ENCODE data around the gene CEACAM1.
"Not testable (repeated sequence)": the region's sequence is repeated elsewhere in the genome, so short reads cannot be mapped to it uniquely, and the experiment has no call there.

The CEACAM1 gene

DNA sequence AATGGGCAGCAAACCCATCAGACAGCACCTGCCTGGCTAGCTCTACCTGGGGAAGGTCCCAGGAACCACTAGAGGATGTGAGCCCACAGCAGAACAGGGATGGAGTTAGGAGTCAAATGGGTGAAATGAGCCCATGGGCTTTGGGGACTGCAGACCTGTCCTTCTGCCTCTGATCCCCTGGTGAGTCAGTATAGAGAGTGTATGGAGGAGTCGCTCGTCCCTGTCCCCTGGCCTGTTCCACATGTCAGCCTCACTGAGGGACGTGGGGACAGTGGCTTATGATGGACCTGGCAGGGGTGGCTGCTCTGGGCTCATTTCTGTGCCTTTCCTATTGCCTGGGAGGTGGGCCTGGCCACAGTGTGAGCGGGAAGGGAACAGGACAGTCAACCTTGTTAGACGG is 4.0 kb downstream of the CEACAM1 start:
- ChIA-PET CTCF (no interaction called here), POLR2A (no interaction called here)
- no peak for DNase-seq (ENCODE audit: extremely low spot score)
- no peak for TF ChIP-seq CTBP1 (IDR thresholded peaks at IDR 0.05; ENCODE audit: borderline replicate concordance)

DNA sequence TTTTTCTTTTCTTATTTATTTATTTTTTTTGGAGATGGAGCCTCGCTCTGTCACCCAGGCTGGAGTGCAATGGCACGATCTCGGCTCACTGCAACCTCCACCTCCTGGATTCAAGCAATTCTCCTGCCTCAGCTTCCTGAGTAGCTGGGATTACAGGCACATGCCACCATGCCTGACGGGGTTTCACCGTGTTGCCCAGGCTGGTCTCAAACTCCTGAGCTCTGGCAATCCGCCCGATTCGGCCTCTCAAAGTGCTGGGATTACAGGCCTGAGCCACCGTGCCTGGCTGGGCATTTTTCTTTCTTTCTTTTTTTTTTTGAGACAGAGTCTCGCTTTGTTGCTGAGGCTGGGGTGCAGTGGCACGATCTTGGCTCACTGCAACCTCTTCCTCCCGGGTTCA is 6.0 kb downstream of the CEACAM1 start:
- DNase-seq (ENCODE audit: extremely low spot score); CTCF ChIA-PET; POLR2A ChIA-PET: not testable (repeated sequence)

DNA sequence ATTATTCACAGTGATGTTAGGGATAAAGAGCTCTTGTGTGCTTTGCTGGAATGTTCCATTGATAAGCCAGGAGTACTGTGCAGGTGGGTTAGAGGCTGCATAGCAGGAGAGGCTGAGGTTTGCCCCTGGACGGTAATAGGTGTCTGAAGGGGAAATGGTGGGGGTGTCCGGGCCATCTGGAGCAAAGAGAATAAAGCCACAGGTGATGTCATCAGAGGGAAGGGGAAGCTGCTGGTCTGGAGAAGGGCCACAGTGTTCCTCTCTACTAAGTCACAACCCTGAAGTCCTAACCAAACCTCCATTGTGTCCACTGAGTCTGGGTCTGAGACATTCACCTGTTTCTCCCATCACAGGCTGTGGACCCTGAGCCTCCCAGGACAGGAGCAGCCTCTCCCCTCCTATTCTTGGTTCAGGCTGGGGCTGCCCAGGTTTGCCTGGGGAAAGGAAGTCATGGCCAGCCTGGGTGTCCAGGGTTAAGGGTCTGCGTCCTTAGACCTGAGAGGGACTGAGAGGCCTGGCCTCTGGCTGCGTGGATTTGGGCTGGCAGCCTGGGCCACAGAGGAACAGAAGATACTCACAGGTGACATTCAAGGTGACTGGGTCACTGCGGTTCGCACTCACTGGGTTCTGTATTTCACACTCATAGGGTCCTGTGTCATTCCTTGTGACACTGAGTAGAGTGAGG is 6.8 kb downstream of the CEACAM1 start:
- CTCF ChIA-PET = no interaction called here
- TF ChIP-seq SUZ12 (IDR thresholded peaks at IDR 0.05) (no peak), BHLHE40 (IDR thresholded peaks at IDR 0.05; ENCODE audit: borderline replicate concordance) (no peak), ARNT (IDR thresholded peaks at IDR 0.05) (no peak), TARDBP (IDR thresholded peaks at IDR 0.05) (no peak), FOXK2 (IDR thresholded peaks at IDR 0.05) (no peak), CTBP1 (IDR thresholded peaks at IDR 0.05; ENCODE audit: borderline replicate concordance) (no peak), HDGF (IDR thresholded peaks at IDR 0.05; ENCODE audit: borderline replicate concordance) (no peak), SP1 (IDR thresholded peaks at IDR 0.05) (no peak), ZNF384 (IDR thresholded peaks at IDR 0.05) (no peak), FOXM1 (IDR thresholded peaks at IDR 0.05; ENCODE audit: borderline replicate concordance) (no peak), FOXA1 (IDR thresholded peaks at IDR 0.05) (no peak), L3MBTL2 (conservative IDR thresholded peaks at IDR 0.05) (no peak), LEF1 (IDR thresholded peaks at IDR 0.05; ENCODE audit: borderline replicate concordance) (no peak)
- TF ChIP-seq, protein P1, sequence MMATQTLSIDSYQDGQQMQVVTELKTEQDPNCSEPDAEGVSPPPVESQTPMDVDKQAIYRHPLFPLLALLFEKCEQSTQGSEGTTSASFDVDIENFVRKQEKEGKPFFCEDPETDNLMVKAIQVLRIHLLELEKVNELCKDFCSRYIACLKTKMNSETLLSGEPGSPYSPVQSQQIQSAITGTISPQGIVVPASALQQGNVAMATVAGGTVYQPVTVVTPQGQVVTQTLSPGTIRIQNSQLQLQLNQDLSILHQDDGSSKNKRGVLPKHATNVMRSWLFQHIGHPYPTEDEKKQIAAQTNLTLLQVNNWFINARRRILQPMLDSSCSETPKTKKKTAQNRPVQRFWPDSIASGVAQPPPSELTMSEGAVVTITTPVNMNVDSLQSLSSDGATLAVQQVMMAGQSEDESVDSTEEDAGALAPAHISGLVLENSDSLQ (IDR thresholded peaks at IDR 0.05) = no peak
- POLR2A ChIA-PET = no interaction called here

DNA sequence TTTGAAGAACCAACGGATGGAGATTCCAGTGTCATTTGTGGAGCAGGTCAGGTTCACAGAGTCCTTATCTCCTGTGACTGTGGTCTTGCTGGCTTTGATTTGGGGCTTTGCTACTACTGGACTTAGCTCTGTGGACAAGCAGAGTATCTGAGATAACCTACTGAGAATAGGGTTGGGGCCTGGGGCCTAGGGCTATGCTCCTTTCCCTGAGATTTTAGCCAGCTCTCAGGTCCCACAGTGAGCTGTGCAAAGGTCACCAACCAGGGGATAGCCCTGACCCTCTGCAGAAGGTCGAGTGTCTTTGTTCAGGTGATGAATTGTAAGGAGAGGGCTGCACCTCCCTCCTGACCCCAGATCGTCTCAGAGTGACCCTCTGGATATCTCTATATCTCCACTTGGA is 9.2 kb downstream of the CEACAM1 start:
- CTCF ChIA-PET = interaction anchor here (1.1 kb wide), 1 partner anchor 79 kb away, joined by 5 read pairs; no protein-coding TSS in a partner anchor
- POLR2A ChIA-PET = no interaction called here
- no peak for DNase-seq (ENCODE audit: extremely low spot score)

More for the DNA sequence above, 6.8 kb downstream of the CEACAM1 start:
- no peak for DNase-seq (ENCODE audit: extremely low spot score)

DNA sequence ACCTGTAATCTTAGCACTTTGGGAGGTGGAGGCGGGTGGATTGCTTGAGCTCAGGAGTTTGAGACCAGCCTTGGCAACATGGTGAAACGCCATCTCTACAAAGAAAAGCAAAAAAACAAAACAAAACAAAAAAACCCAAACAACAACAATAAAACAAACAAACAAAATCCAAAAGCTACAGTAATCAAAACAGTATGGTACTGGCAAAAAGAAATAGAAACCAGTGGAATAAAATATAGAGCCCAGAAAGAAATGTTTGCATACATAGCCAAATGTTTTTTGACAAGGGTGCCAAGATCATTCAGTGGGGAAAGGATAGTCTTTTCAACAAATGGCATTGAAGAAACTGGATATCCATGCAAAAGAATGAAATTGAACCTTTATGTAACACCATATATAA is 11.5 kb downstream of the CEACAM1 start:
- ChIA-PET POLR2A (no interaction called here), CTCF (interaction anchor here (0.7 kb wide), 1 partner anchor 50 kb away, joined by 3 read pairs; no protein-coding TSS in a partner anchor)
- no peak for DNase-seq (ENCODE audit: extremely low spot score)
- no peak for TF ChIP-seq BHLHE40 (IDR thresholded peaks at IDR 0.05; ENCODE audit: borderline replicate concordance)
- TF ChIP-seq LEF1 (IDR thresholded peaks at IDR 0.05; ENCODE audit: borderline replicate concordance) = no peak
- TF ChIP-seq FOXK2 (IDR thresholded peaks at IDR 0.05) = no peak
- no peak for TF ChIP-seq ARNT (IDR thresholded peaks at IDR 0.05)
- no peak for TF ChIP-seq FOXA1 (IDR thresholded peaks at IDR 0.05)
- no peak for TF ChIP-seq L3MBTL2 (conservative IDR thresholded peaks at IDR 0.05)
- TF ChIP-seq, protein P1 (IDR thresholded peaks at IDR 0.05) = no peak
- no peak for TF ChIP-seq SUZ12 (IDR thresholded peaks at IDR 0.05)
- TF ChIP-seq NFRKB (IDR thresholded peaks at IDR 0.05) = no peak
- TF ChIP-seq ZNF384 (IDR thresholded peaks at IDR 0.05) = no peak
- no peak for TF ChIP-seq CTBP1 (IDR thresholded peaks at IDR 0.05; ENCODE audit: borderline replicate concordance)
- TF ChIP-seq ELF4 (IDR thresholded peaks at IDR 0.05) = no peak
- TF ChIP-seq HDGF (IDR thresholded peaks at IDR 0.05; ENCODE audit: borderline replicate concordance) = no peak
- TF ChIP-seq SP1 (IDR thresholded peaks at IDR 0.05) = no peak
- no peak for TF ChIP-seq TARDBP (IDR thresholded peaks at IDR 0.05)
- no peak for TF ChIP-seq FOXM1 (IDR thresholded peaks at IDR 0.05; ENCODE audit: borderline replicate concordance)

More for the DNA sequence above, 9.2 kb downstream of the CEACAM1 start:
- TF ChIP-seq TARDBP (IDR thresholded peaks at IDR 0.05) (no peak), CTBP1 (IDR thresholded peaks at IDR 0.05; ENCODE audit: borderline replicate concordance) (no peak), SUZ12 (IDR thresholded peaks at IDR 0.05) (no peak), ELF4 (IDR thresholded peaks at IDR 0.05) (no peak), NFRKB (IDR thresholded peaks at IDR 0.05) (no peak), LEF1 (IDR thresholded peaks at IDR 0.05; ENCODE audit: borderline replicate concordance) (no peak), BHLHE40 (IDR thresholded peaks at IDR 0.05; ENCODE audit: borderline replicate concordance) (no peak), SP1 (IDR thresholded peaks at IDR 0.05) (no peak), FOXM1 (IDR thresholded peaks at IDR 0.05; ENCODE audit: borderline replicate concordance) (no peak), FOXA1 (IDR thresholded peaks at IDR 0.05) (no peak), FOXK2 (IDR thresholded peaks at IDR 0.05) (no peak), ZNF384 (IDR thresholded peaks at IDR 0.05) (no peak)
- TF ChIP-seq, protein P1 (IDR thresholded peaks at IDR 0.05) = no peak

DNA sequence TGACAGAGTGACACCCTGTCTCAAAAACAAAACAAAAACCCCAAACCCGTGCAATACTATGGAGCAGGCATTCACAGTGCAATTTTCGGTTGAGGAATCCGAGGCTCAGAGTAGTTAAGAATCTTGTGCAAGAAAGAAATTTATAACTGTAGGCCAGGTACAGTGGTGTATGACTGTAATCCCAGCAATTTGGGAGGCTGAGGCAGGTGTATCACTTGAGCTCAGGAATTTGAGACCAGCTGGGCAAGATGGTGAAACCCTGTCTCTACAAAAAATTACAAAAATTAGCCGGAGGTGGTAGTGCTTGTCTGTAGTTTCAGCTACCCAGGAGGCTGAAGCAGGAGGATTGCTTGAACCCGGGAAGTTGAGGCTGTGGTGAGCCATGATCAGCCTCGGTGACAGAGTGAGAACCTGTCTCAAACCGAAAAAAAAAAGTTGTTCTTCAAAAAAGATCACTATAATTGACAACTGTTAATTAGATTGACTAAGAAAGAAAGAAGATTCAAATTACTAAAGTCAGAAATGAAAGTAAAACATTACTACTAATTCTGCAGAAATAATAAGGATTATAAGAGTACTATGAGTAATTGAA is 12.9 kb downstream of the CEACAM1 start:
- no peak for DNase-seq (ENCODE audit: extremely low spot score)
- ChIA-PET POLR2A (no interaction called here), CTCF (no interaction called here)
- TF ChIP-seq ELF4 (IDR thresholded peaks at IDR 0.05) (no peak), BHLHE40 (IDR thresholded peaks at IDR 0.05; ENCODE audit: borderline replicate concordance) (no peak), NFRKB (IDR thresholded peaks at IDR 0.05) (no peak), FOXM1 (IDR thresholded peaks at IDR 0.05; ENCODE audit: borderline replicate concordance) (no peak), FOXK2 (IDR thresholded peaks at IDR 0.05) (no peak), SP1 (IDR thresholded peaks at IDR 0.05) (no peak), ZNF384 (IDR thresholded peaks at IDR 0.05) (no peak)
- TF ChIP-seq, protein P1 (IDR thresholded peaks at IDR 0.05) = no peak

All from HEK293T (cell line).